Measurements from ENCODE around the gene DCPS.
"Not testable (repeated sequence)": the region's sequence is repeated elsewhere in the genome, so short reads cannot be mapped to it uniquely, and the experiment has no call there.

Gene DCPS

DNA sequence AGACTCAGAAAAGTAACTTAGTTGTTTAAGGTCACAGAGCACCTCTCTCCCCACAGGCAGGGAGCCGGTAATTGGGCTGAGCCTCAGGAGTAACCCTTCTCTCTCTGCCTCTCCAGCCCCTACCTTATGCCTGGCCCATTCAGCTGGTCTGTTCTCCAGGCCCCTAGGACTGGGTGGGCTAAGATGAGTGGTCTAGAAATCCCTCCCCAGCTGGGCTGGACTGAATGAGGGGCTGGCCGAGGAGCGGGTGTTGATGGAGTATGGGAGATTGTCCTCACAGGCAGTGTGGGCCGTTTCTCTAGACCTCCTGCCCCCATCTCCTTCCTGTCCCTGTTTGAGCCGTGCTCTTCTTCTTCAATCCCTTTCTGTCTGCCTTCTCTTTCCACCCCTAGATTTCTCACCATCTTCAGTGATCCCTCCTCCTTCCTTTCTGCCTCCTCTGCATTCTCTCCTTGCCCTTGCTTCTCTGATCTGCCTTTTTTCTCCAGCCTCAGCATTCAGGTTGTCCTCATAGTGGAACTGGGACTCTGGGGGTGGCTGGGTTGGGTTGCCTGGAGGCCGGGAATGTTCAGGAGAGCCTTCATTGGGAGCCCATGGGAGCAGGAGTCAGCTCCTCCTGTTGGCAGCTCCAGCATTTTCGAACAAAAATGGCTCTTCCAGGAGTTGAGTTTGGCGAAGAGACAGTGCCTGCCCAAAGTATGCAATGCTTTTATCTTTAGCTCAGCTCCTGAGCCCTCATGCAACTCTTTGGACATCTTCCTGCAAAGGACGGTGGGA is 59.2 kb downstream of the DCPS start:
- no peak for DNase-seq

DNA sequence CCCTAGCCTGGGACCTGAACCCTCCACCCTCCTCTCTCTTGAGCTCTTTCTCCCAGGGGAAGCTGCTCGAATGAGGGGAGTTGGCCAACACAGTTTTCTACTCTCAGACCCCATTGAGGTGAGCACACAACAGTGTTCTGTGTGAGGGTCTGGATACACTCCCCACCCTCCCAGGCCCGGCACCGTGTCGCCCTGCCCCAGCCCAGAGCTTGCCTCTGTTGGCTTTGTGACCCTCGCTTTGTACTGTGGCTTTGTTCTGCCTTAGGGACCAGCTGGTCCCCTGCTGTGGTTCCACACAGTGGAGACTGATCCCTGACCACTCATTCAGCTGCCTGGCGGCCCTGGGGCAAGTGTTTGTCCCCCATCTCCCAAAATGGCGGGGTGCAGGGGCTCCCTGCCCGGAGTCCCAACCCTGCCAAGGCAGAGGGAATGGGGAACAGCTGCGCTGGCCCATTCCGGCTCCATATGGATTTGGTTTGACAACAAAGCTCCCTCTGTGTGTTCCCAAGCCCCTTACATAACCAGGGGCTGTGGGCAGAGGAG is 59.9 kb downstream of the DCPS start:
- DNase-seq = no peak

DNA sequence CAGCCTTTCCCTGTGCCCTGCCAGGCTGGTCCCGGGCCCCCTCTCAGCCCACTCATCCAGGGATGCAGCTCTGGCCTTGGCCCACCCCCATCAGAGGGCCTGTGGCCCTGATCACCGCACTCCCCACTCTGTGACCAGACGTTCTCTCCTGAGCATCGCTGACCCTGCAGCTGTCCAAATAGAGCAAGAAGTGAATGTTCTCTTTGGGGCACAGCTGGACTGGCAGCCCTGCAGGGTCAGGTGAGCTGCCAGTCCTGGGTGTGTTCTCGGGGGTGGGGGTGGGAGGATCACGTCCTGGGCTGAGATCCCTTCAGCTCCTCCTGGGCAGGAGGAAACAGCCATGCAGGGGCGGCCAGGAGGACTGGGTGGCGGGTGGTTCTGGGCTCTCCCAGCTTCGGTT is 60.9 kb downstream of the DCPS start:
- DNase-seq = not testable (repeated sequence)

DNA sequence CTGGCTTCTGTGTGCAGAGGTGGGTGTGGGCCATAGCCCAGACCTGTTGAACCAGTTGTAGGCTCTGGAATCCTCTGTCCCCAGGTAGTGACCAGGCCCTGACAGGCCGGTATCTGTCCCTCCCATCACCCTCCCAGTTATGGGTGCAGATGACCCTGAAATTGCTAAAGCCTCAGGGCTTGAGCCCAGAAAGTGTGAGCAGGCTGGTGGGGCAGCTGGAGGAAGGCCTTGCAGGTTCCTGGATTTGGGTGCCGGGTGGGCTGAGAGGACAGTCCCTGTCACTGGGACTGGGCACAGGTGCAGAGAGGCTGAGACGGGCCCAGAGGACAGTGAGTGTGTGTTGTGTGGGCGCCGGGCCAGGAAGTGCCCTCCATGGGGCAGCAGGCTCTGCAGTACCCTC is 61.6 kb downstream of the DCPS start:
- not testable (repeated sequence) for DNase-seq

DNA sequence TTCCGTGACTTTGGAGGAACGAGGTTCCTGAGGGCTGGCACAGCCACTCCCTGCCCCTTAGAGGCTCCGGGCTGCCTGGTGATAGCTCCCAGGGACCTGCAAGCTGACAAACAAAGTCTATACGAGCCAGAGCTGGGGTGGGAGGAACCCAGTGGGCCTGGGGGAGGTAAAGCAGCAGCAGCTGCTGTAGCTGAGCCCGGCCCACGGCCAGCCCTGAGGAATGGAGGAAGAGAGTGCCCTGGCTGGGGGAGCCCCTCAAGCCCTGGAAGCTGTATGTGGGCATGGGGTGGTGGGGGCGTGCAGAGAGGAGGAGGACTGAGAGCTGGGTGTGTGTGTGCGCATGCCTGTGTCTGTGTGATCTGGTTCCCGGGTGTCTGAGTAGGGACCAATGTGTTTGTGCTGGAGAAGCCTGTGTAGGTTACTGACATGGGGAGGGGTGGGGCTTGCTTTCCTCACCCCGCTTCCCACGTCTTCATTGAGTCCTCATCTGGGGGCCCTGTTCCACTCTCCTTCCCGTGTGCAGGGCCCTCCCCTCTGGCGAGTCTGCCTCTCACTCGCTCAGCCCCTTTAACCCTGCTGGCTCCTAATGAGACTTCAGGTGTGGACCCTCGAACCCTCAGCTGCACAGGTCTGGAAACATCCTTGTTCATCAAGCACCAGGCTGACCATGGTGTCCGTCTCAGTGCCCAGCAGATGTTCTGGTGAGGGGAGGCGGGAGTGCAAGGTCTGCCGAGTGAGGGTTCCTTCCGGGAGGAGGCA is 62.4 kb downstream of the DCPS start:
- no peak for DNase-seq

DNA sequence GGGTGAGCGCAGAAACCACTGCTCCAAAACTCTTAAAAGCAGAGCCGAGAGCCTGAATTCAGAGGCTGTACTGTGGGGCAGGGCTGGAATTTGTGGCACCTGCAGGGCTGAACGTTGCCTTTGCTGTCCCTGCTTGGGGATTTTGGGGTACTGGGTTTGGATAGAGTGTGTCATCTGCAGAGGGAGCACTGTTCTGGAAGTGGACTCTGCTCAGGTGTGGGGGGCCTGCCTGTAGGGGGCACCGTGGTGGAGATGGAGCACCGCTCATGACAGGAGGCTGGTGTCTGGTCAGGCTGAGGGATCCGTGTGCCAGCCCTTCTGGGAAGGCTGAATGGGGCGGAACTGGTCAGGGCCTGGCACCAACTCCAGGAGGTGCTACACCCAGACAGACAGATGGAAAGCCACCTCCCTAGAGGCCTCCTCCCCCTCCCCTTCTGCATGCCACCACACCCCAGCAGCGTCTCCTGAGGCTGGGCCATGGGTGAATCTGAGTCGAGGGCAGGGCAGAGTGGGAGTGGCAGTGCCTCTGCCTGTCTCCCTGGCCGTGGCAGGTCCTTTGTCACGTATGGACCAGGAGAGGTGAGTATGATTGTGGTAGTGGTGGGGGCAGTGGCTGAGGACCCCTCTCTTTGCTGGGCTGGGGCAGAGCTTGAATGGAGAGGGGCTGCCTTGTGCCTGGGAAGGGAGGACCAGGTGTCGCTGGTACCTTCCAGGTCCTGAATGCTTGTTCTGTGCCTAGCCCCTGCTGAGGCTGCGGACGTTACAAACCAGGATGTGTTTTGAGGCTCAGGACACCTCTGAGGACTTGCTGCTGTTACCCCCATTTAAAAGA is 63.2 kb downstream of the DCPS start:
- not testable (repeated sequence) for DNase-seq

DNA sequence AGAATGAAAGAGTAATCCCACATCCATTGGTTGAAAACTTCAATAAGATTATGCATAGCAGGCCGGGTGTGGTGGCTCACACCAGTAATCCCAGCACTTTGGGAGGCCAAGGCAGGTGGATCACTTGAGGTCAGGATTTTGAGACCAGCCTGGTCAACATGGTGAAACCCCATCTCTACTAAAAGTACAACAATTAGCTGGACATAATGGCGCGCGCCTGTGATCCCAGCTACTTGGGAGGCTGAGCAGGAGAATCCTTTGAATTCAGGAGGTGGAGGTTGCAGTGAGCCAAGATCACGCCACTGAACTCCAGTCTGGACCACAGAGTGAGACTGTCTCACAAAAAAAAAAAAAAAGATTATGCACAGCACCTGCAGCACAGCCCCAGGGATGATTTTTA is 63.9 kb downstream of the DCPS start:
- not testable (repeated sequence) for DNase-seq

DNA sequence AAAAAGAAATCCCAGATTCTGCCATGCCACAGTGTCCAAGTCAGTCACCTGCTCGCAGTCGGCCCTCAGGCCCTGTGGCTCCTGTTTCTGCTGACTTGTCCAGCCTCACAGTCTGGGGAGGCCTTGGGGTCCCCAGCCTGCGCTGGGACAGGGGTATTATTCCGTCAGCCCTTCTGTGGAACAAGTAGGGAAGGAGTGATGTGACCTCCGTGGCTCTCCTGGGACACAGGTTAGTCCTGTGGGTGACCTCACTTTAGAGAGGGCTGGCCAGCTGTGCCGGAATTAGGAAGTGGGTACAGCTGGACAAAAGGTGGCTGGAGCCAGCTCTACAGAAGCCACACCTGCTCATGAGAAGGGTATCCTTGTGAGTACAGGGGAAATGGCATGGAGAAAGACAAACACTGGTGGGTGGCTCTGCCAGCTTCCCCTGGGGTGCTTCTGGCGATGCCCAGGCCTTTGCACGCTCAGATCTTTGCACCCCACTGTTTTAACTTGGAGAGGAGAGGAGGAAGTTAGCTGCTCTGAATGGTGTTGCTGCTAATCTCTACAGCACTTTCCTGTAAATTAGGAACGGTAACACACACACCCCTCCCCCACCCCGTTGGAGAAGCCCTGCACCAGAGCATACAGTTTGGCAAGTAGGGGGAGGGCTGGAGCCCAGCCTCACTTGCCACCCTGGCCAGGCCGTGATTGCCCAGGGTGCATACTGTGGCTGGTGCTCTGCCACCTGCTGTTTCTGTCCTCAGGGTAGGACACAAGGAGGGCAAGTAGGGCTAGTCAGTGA is 64.7 kb downstream of the DCPS start:
- DNase-seq = not testable (repeated sequence)

DNA sequence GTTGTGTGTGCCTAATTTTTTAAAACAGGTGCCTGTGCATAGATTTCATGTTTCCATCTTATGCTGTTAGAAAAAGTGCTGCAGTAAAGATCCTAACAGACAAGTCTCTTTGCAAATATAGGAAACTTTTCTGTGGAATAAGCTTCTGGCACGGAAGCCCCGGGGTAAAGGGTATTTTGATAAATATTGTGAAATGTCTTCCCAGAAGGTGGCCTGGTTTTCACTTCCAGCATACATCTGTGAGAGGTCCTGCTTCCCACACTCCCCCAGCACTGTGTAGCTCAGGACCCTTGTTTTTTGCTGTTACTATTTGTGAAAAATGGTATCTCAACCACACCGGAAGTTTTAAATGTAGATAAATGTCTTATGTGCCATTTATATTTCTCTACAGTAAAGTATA is 66.2 kb downstream of the DCPS start:
- no peak for DNase-seq

DNA sequence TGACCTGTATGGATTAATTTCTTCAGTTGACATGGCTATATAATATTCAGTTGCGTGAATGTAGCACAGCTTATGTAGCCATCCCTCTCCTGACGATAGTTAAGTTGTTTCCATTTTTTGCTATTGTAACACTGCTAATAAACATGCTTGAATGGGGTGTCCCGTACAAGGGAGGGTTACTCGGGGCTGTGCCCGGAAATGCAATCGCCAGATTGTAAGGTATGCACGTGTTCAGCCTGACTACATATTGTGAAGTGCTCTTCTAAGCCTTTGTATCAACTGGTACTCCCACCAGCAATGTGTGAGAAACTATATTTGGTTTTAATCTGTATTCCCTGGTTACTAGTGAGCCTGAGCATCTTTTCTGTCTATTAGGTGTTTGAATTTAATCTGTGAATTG is 67.7 kb downstream of the DCPS start:
- DNase-seq = no peak

DNA sequence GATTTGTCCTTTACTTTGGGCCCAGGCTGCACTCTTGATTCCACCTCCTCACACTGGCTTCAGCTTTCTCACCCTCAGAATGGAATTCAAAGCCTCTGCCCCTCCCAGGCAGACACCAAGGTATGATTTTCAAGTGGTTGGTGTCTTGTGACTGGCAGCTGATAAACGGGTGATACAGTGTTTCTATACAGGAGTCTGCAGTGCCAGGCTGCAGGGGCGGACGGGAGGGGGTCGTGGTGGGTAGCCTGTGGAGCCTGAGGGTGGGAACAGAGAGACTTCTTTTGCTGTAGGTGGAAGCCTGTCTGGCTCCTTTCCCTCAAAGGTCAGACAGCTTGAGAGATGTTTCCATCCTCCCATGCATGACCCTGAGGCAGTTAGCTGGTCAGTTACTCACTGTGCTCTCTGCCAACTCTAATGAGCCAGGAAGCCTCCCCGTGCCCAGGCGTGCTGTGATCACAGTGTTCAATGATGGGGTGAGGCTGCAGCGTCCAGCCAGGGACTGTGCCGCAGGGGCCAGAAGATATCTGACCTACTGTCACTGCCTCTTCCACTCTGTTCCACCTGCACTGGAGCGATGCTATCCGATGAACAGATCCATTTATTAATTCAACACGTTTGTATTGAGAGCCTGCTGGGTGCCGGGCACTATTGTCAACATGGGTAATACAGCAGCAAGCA is 69.7 kb downstream of the DCPS start:
- DNase-seq = not testable (repeated sequence)

DNA sequence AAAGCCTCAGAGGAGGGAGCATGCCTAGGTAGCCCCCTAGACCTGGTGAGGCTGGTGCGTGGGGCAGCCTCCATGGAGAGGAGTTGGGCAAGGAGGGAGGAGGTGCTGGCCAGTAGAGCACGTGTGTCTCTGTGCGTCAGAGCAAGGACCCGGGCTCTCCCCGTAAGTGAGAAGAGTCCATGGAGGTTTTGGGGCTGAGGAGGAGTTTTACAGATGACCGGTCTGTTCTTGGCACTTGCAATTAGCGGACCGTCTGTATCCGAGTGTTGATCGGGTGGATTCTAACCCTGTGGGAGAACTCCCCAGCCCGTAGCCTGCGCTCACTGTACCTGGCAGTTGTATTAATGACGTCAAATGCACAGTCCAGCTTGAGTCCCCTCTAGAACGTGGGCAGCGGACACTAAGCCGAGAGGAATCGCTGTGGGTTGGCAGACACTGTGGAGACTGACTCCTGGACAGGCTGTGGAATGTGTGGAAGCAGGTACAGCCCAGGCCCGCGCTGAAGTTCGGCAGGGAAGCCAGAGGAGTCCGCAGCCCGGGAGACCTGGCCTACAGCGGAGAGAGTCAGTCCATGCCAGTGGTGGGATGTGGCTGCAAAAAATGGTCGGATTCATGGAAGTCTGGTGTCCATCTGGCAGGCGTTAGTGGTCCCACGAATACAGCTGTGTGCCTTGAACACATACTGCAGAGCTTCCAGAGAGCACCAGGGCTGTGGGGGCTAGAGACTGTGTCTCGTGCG is 70.9 kb downstream of the DCPS start:
- not testable (repeated sequence) for DNase-seq

DNA sequence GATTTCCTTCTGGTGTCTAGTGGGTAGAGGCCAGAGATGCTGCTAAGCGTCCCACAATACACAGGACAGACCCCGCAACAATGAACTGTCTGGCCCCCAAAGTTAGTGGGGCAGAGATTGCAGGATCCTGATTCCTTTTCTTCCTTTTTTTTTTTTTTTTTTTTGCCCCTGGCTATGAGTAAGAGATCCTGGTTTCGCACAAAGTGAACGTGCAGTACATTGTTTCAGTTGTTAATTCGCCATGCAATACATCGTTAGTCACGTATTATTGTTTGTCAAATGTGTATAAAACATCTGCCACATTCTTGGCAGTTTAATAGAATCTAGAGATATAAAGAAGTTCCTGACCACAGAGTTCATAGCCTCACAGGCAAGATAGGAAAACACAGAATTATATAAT is 71.9 kb downstream of the DCPS start:
- DNase-seq = peak; percentile 19

DNA sequence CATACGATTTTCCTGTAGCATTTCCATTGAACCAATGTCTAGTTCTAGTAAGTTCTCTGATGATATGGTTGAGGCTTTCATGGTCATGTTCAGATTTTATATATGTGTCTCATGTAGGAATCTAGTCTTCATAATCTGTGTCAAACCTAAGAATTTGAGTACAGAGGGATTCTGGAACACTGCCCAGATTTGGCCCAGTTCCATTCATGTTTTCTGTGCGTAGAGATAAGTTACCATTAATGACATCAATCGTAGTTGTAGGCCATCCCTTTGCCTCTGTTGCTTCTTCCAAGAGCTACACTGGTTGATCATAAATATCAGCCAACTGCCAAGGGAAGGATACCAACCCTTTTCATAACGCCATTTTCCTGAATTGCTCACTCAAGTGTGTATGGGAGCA is 74.9 kb downstream of the DCPS start:
- DNase-seq = peak; percentile 58

DNA sequence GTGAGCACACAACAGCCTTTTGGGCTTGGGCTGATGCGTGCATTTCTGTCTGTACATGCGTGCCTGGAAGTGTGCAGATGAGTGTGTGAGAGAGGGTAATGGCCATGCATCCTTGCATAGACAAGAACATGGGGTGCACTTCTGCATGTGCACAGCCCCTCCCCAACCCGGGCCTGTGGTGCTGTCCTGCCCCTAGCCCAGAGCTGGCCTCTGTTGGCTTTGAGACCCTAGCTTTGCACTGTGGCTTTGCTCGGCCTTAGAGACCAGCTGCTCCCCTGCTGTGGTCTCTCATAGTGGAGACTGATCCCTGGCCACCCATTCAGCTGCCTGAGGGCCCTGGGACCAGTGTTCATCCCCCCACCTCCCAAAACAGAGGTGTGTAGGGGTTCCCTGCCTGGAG is 77.0 kb downstream of the DCPS start:
- no peak for DNase-seq

DNA sequence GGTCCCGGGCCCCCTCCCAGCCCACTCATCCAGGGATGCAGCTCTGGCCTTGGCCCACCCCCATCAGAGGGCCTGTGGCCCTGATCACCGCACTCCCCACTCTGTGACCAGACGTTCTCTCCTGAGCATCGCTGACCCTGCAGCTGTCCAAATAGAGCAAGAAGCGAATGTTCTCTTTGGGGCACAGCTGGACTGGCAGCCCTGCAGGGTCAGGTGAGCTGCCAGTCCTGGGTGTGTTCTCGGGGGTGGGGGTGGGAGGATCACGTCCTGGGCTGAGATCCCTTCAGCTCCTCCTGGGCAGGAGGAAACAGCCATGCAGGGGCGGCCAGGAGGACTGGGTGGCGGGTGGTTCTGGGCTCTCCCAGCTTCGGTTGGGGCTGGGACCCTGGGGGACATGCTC is 78.1 kb downstream of the DCPS start:
- DNase-seq = not testable (repeated sequence)

DNA sequence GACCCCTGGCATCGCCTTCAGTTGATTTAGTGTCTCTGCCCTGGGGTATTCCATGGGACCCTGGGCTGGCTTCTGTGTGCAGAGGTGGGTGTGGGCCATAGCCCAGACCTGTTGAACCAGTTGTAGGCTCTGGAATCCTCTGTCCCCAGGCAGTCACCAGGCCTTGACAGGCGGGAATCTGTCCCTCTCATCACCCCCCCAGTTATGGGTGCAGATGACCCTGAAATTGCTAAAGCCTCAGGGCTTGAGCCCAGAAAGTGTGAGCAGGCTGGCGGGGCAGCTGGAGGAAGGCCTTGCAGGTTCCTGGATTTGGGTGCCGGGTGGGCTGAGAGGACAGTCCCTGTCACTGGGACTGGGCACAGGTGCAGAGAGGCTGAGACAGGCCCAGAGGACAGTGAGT is 78.8 kb downstream of the DCPS start:
- DNase-seq = not testable (repeated sequence)

DNA sequence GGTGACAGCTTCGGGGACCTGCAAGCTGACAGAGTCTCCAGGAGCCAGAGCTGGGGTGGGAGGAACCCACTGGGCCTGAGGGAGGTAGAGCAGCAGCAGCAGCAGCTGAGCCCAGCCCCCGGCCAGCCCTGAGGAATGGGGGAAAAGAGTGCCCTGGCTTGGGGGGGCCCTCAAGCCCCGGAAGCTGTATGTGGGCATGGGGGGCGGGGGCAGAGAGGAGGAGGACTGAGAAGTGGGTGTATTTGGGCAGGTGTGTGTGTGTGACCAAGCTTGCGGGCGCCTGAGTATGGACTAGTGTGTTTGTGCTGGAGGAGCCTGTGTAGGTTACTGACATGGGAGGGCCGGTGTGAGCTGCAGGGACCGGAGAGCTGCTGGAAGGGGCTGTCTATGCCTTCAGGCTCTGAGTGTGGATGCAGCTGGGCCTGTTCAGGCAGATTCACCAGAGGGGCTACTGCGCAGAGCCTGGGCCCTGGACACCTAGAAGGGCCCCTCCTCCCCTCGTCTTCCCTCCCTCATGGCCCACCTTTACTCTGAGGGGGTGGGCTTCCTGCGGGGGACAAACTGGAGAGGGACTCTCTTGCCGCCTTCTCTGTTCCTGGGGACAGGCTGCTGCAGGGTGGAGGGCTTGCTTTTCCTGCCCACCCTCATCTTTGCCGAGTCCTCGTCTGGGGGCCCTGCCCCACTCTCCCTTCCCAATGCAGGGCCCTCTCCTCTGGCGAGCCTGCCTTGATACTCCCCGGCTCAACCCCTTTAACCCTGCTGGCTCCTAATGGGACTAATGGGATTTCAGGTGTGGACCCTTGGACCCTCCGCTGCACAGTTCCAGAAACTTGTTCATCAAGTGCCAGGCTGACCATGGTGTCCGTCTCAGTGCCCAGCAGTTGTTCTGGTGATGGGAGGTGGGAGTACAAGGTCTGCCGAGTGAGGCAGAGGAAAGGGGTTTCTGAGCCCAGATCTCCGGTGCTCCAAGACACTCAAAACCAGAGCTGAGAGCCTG is 79.8 kb downstream of the DCPS start:
- no peak for DNase-seq

DNA sequence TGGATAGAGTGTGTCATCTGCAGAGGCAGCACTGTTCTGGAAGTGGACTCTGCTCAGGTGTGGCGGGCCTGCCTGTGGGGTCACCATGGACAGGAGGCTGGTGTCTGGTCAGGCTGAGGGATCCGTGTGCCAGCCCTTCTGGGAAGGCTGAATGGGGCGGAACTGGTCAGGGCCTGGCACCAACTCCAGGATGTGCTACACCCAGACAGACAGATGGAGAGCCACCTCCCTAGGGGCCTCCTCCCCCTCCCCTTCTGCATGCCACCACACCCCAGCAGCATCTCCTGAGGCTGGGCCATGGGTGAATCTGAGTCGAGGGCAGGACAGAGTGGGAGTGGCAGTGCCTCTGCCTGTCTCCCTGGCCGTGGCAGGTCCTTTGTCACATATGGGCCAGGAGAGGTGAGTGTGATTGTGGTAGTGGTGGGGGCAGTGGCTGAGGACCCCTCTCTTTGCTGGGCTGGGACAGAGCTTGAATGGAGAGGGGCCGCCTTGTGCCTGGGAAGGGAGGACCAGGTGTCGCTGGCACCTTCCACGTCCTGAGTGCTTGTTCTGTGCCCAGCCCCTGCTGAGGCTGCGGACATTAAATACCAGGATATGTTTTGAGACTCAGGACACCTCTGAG is 80.7 kb downstream of the DCPS start:
- no peak for DNase-seq
